HG03378 (cell line): ENCODE results near the gene RNF207.

Experiments used
- ATAC-seq: cut with Tn5 transposase; IDR thresholded peaks from one replicate; pipeline ENCODE4 v1.9.1; 2021; ENCODE audit warnings: mild to moderate bottlenecking, moderate library complexity; ENCODE audit not compliant: unreplicated experiment

The RNF207 gene

GRCh38 chr1:6205849-6206519 is at the start of gene RNF207:
TSS of gene RNF207 (plus strand) at chr1:6206119. CDS start at chr1:6206536, 417 bp downstream.
- ATAC-seq, result peak; percentile 50

- no peak for ATAC-seq
Measured at GRCh38 chr1:6157132-6157527, 48.8 kb upstream of the RNF207 start.

- no peak for ATAC-seq
Measured at GRCh38 chr1:6157528-6158174, 48.3 kb upstream of the RNF207 start.

- no peak for ATAC-seq
Measured at GRCh38 chr1:6158181-6158580, 47.7 kb upstream of the RNF207 start.

GRCh38 chr1:6162341-6162740 is 43.6 kb upstream of the RNF207 start:
- no peak for ATAC-seq

GRCh38 chr1:6162773-6163172 is 43.1 kb upstream of the RNF207 start:
- ATAC-seq, result no peak

GRCh38 chr1:6163191-6163972 is 42.5 kb upstream of the RNF207 start:
- no peak for ATAC-seq

- ATAC-seq, result no peak
Measured at GRCh38 chr1:6163973-6164617, 41.8 kb upstream of the RNF207 start.

GRCh38 chr1:6165027-6165426 is 40.9 kb upstream of the RNF207 start:
- no peak for ATAC-seq

GRCh38 chr1:6165441-6165985 is 40.4 kb upstream of the RNF207 start:
- no peak for ATAC-seq

GRCh38 chr1:6166221-6166620 is 39.7 kb upstream of the RNF207 start:
- ATAC-seq, result no peak

GRCh38 chr1:6166655-6167390 is 39.1 kb upstream of the RNF207 start:
- no peak for ATAC-seq

GRCh38 chr1:6167391-6168303 is 38.3 kb upstream of the RNF207 start:
- ATAC-seq, result no peak

GRCh38 chr1:6168947-6169586 is 36.9 kb upstream of the RNF207 start:
- ATAC-seq, result no peak

GRCh38 chr1:6170116-6170741 is 35.7 kb upstream of the RNF207 start:
- ATAC-seq, result no peak

- no peak for ATAC-seq
Measured at GRCh38 chr1:6170742-6171201, 35.1 kb upstream of the RNF207 start.

- ATAC-seq, result no peak
Measured at GRCh38 chr1:6171548-6172124, 34.3 kb upstream of the RNF207 start.

GRCh38 chr1:6172549-6172948 is 33.4 kb upstream of the RNF207 start:
- no peak for ATAC-seq
